Neuron (in vitro differentiated cells): Measurements from ENCODE around the gene NRXN3.

ENCODE experiments used
- H2AFZ ChIP-seq: one replicate; pipeline ENCODE4 v1.6.1; 2013; ENCODE audit warnings: low read depth, mild to moderate bottlenecking, inconsistent platforms, low read length, moderate library complexity
- H3K27me3 ChIP-seq: one replicate; pipeline ENCODE4 v1.6.1; 2013; ENCODE audit warnings: low read length; ENCODE audit not compliant: insufficient read depth
- H3K36me3 ChIP-seq: one replicate; pipeline ENCODE4 v1.6.1; 2013; ENCODE audit warnings: low read length; ENCODE audit not compliant: insufficient read depth
- H3K4me1 ChIP-seq: one replicate; pipeline ENCODE4 v1.6.1; 2013; ENCODE audit warnings: low read length; ENCODE audit not compliant: insufficient read depth
- H3K4me3 ChIP-seq: 2 replicates; pipeline ENCODE4 v1.5.1; 2013; ENCODE audit warnings: mild to moderate bottlenecking, low read length, moderate library complexity
- H3K9me3 ChIP-seq: one replicate; pipeline ENCODE4 v1.6.1; 2013; ENCODE audit warnings: low read length

Gene NRXN3

GRCh38 chr14:78752518-78753188, 582.5 kb downstream of the NRXN3 start:
- H3K36me3 ChIP-seq: no peaks in the 10 kb centered on the region
- no peak overlapping the region for H3K4me3 ChIP-seq
- H3K9me3 ChIP-seq: no peaks in the 10 kb centered on the region

GRCh38 chr14:78754059-78754458, 583.9 kb downstream of the NRXN3 start:
- Histone ChIP-seq H3K4me1 (no peaks in the 10 kb centered on the region), H3K27me3 (no peaks in the 10 kb centered on the region)

More at GRCh38 chr14:78752518-78753188, 582.5 kb downstream of the NRXN3 start:
- Histone ChIP-seq H2AFZ (no peak overlapping the region), H3K27me3 (no peaks in the 10 kb centered on the region), H3K4me1 (no peaks in the 10 kb centered on the region)

GRCh38 chr14:78758333-78758732, 588.2 kb downstream of the NRXN3 start:
- Histone ChIP-seq H3K4me3 (no peak overlapping the region), H3K4me1 (no peaks in the 10 kb centered on the region), H3K36me3 (no peaks in the 10 kb centered on the region), H3K27me3 (no peaks in the 10 kb centered on the region), H3K9me3 (no peaks in the 10 kb centered on the region), H2AFZ (no peak overlapping the region)

More at GRCh38 chr14:78754059-78754458, 583.9 kb downstream of the NRXN3 start:
- no peaks in the 10 kb centered on the region for H3K36me3 ChIP-seq
- no peak overlapping the region for H2AFZ ChIP-seq
- H3K9me3 ChIP-seq: no peaks in the 10 kb centered on the region
- no peak overlapping the region for H3K4me3 ChIP-seq

GRCh38 chr14:78762331-78762730, 592.2 kb downstream of the NRXN3 start:
- no peaks in the 10 kb centered on the region for H3K27me3 ChIP-seq
- H3K4me1 ChIP-seq: no peaks in the 10 kb centered on the region
- no peak overlapping the region for H3K4me3 ChIP-seq
- no peaks in the 10 kb centered on the region for H3K36me3 ChIP-seq
- no peaks in the 10 kb centered on the region for H3K9me3 ChIP-seq
- H2AFZ ChIP-seq: no peak overlapping the region

- Histone ChIP-seq H3K4me3 (no peak overlapping the region), H3K36me3 (no peaks in the 10 kb centered on the region), H3K4me1 (no peaks in the 10 kb centered on the region), H3K27me3 (no peaks in the 10 kb centered on the region), H2AFZ (no peak overlapping the region), H3K9me3 (no peaks in the 10 kb centered on the region)
Observed at GRCh38 chr14:78763746-78764145, 593.6 kb downstream of the NRXN3 start.

- Histone ChIP-seq H3K4me1 (no peaks in the 10 kb centered on the region), H3K27me3 (no peaks in the 10 kb centered on the region), H3K36me3 (no peaks in the 10 kb centered on the region), H3K4me3 (no peak overlapping the region), H2AFZ (no peak overlapping the region), H3K9me3 (no peaks in the 10 kb centered on the region)
Observed at GRCh38 chr14:78764240-78764639, 594.1 kb downstream of the NRXN3 start.

GRCh38 chr14:78764645-78765044, 594.5 kb downstream of the NRXN3 start:
- Histone ChIP-seq H3K27me3 (no peaks in the 10 kb centered on the region), H2AFZ (no peak overlapping the region), H3K36me3 (no peaks in the 10 kb centered on the region), H3K4me3 (no peak overlapping the region), H3K9me3 (no peaks in the 10 kb centered on the region), H3K4me1 (no peaks in the 10 kb centered on the region)

GRCh38 chr14:78767436-78767835, 597.3 kb downstream of the NRXN3 start:
- Histone ChIP-seq H3K4me1 (no peaks in the 10 kb centered on the region), H2AFZ (no peak overlapping the region), H3K36me3 (no peaks in the 10 kb centered on the region), H3K9me3 (no peaks in the 10 kb centered on the region), H3K4me3 (no peak overlapping the region), H3K27me3 (no peaks in the 10 kb centered on the region)

- Histone ChIP-seq H3K27me3 (no peaks in the 10 kb centered on the region), H3K36me3 (no peaks in the 10 kb centered on the region), H3K9me3 (no peaks in the 10 kb centered on the region), H3K4me3 (no peak overlapping the region), H2AFZ (no peak overlapping the region), H3K4me1 (no peaks in the 10 kb centered on the region)
Observed at GRCh38 chr14:78782551-78782950, 612.4 kb downstream of the NRXN3 start.

- H3K36me3 ChIP-seq: no peaks in the 10 kb centered on the region
- no peaks in the 10 kb centered on the region for H3K9me3 ChIP-seq
- H3K4me3 ChIP-seq: no peak overlapping the region
- no peaks in the 10 kb centered on the region for H3K27me3 ChIP-seq
- no peaks in the 10 kb centered on the region for H3K4me1 ChIP-seq
- no peak overlapping the region for H2AFZ ChIP-seq
Observed at GRCh38 chr14:78785265-78785664, 615.1 kb downstream of the NRXN3 start.

GRCh38 chr14:78788467-78789360, 618.5 kb downstream of the NRXN3 start:
- Histone ChIP-seq H3K4me3 (no peak overlapping the region), H2AFZ (no peak overlapping the region), H3K27me3 (no peaks in the 10 kb centered on the region), H3K36me3 (no peaks in the 10 kb centered on the region), H3K4me1 (no peaks in the 10 kb centered on the region), H3K9me3 (no peaks in the 10 kb centered on the region)

GRCh38 chr14:78790271-78790670, 620.1 kb downstream of the NRXN3 start:
- H3K9me3 ChIP-seq: no peaks in the 10 kb centered on the region
- H2AFZ ChIP-seq: no peak overlapping the region
- H3K27me3 ChIP-seq: no peaks in the 10 kb centered on the region
- no peak overlapping the region for H3K4me3 ChIP-seq
- no peaks in the 10 kb centered on the region for H3K36me3 ChIP-seq
- H3K4me1 ChIP-seq: no peaks in the 10 kb centered on the region

GRCh38 chr14:78798757-78799156, 628.6 kb downstream of the NRXN3 start:
- Histone ChIP-seq H3K9me3 (no peaks in the 10 kb centered on the region), H3K27me3 (no peaks in the 10 kb centered on the region), H3K4me1 (no peaks in the 10 kb centered on the region), H2AFZ (no peak overlapping the region), H3K36me3 (no peaks in the 10 kb centered on the region), H3K4me3 (no peak overlapping the region)
